Jurkat, Clone E6-1 (cell line): Measurements from ENCODE around the gene STIM2.
A peak's percentile ranks its signal among the peaks of the same experiment; 100 is the strongest.

ENCODE experiments used
- DNase-seq: peaks from one replicate; pipeline ENCODE4 v3.0.0-alpha.2; 2011; ENCODE audit warnings: low read depth, low spot score
- H3K4me3 ChIP-seq: 2 replicates; pipeline ENCODE4 v1.5.1; 2011; ENCODE audit warnings: mild to moderate bottlenecking, low read length, control low read depth, moderate library complexity

The STIM2 gene

GRCh38 chr4:26830033-26830432 lies 30.6 kb upstream of the STIM2 start:
- no peak overlapping the region for H3K4me3 ChIP-seq
- DNase-seq, result no peak

GRCh38 chr4:26830701-26831100 lies 29.9 kb upstream of the STIM2 start:
- no peak for DNase-seq
- no peak overlapping the region for H3K4me3 ChIP-seq

DNA sequence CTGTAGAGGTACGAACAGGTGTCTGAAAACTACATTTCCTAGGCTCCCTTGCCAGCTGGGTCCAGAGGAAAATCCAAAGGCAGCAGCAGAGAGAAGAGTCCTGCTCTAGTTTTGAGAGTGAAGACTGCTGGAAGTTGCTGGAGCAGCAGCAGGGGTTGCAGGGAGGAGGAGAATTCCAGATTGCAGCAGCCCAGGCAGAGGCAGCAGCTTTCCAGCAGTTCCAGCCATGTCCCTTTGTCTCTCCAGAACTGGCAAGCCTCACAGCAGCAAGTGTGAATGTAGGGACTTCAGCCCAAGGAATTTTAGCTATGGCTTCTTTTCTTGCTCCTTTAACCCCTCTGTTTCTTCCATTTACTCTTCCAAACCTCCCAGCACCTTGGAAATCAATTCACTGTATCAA lies 24.1 kb upstream of the STIM2 start:
- H3K4me3 ChIP-seq, result no peak overlapping the region
- no peak for DNase-seq

DNA sequence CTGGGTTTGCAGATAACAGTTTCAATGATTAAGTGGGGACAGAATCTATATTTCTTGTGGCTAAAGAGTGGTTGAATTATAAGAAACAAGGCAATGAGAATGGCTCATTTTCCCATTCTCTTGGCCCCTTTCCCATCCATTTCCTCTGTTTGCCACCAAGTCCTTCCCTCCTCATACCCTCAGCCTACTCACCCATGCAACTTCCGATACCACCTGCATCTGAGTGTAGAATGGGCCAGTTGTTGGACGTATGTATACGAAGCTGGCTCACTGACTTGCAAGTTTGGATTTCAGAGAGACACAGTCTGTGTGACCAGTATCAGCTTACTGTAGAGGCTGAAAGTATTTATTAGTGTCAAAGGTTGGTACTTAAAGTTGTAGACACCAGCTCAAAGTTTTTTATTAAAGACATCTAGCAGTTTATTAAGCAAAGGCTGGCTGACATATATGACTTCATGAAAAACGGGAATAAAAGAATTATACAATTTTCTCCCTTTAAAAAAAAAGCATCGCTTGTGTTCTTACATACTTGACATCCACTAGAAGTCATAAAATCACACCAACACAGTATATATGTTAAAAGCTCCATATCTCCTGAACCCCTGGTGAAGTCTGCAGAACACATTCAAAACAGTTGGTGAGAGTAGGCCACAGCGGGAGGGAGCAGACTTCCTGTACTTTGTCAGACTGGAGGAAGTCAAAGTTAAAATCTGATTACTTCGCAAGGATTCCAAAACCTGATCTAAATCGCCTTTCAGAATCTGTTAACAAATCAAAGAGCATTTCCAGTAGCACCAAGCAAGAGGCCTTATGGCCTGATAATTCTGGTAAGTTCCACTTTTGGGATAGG lies 22.4 kb upstream of the STIM2 start:
- DNase-seq, result peak; percentile 76
- H3K4me3 ChIP-seq, result no peak overlapping the region

DNA sequence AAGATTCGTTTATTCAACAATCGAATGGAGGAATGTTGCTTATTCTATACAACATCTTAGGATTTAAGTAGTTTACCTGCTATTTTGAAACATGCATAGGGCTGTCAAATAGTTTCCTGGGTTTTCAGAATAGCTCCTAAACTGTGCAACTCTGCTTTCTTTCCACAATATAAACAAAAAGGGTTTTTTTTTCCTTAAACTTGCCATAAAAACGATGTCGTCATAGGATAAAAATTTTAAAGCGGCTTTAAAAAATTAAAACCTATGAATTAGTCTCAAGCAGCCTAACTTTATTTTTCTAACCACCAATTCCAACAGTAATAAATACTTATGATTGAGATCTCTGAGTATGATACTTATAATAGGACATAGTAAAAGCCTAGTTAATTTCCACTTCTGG lies 21.6 kb upstream of the STIM2 start:
- no peak for DNase-seq
- H3K4me3 ChIP-seq, result no peak overlapping the region

- H3K4me3 ChIP-seq, result no peak overlapping the region
- DNase-seq, result no peak
These were observed 21.1 kb upstream of the STIM2 start for GRCh38 chr4:26839534-26839951.

DNA sequence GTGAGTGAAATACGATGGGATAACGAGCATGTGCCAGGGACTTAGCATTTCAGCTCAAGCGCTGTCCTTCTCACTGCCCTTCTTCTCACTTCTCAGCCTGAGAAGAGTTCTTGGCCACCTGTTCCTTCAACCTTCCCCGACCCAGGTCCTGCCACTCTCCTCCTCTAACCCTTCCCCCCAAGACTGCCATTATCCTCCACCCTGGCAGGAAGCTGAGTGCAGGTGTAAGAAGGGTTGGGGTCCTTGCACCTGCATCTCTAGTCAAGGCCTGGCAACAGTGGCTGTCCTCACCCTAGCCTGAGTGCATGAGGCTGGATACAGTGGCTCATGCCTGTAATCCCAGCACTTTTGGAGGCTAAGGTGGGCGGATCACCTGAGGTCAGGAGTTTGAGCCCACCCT lies 19.9 kb upstream of the STIM2 start:
- no peak overlapping the region for H3K4me3 ChIP-seq
- peak; percentile 16 for DNase-seq

- DNase-seq, result no peak
- H3K4me3 ChIP-seq, result no peak overlapping the region
These were observed 17.7 kb upstream of the STIM2 start for GRCh38 chr4:26842911-26843310.

DNA sequence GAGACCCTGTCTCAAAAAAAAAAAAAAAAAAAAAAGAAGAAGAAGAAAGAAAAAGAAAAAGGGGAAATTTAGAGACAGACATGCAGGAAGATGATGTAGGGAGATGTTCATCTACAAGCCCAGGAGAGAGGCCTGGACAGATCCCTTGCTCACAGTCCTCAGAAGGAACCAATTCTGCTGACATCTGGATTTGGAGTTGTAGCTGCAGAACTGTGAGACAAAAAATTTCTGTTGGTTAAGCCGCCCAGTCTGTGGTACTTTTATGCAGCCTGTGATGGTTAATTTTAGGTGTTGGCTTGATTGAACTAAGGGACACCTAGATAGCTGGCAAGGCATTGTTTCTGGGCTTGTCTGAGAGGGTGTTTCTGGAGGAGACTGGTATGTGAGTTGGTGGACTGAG lies 10.1 kb upstream of the STIM2 start:
- DNase-seq, result no peak

DNA sequence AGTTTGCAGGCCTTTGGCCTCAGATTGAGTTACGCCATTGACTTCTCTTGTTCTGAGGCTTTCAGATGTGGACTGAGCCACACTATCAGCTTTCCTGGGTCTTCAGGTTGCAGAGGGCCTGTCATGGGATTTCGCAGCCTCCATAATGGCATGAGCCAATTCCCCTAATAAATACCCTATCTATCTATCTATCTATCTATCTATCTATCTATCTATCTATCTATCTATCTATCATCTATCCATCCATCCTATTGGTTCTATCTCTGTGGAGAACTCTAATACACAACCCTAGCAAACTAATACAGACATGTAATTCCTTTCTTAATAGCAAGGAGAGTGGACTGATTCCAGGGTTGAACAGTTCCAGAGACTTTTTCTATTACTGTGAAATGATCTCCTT lies 9.5 kb upstream of the STIM2 start:
- no peak overlapping the region for H3K4me3 ChIP-seq
- no peak for DNase-seq

More for the DNA sequence above, 10.1 kb upstream of the STIM2 start:
- no peak overlapping the region for H3K4me3 ChIP-seq

DNA sequence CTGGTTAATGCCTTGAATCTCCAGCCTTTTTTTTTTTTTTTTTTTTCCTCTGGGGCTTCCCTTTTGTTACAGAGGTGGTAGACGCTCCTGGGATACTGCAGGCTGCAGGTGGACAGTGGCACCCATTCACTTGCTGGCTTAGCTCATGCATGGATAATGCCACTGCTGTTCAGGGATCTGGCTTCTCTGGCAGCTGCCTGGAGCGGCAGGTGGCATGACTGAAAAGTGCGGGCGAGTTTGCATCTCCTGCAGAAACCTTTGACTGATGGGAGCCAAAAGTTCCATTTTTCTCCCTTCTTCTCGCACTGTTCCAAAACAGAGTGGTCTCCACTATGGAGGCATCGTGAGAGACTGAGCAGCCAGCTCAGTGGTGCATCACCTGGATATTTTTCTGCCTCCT lies 5.9 kb upstream of the STIM2 start:
- DNase-seq, result no peak
- no peak overlapping the region for H3K4me3 ChIP-seq

DNA sequence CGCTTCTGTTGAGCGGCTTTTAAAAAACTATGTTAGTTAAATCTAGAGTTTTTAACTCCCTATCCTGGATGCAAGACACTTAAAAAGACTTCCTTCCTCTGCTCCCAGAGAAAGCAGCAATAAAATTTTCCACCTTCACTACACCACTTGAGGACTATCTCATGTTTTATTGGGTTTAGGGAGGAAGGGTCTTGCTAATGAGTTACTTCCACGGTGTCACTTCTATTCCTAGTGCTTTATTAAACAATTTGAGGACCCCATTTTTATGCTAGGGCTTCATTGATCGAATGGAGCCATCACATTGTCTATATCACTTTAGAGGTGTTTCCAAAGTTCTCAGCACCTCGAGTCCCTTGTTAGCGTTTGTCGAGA lies 3.7 kb upstream of the STIM2 start:
- no peak for DNase-seq
- H3K4me3 ChIP-seq, result peak overlapping the region; percentile 69

GRCh38 chr4:26857278-26858034 lies 3.2 kb upstream of the STIM2 start:
- DNase-seq, result peak; percentile 80
- peak overlapping the region; percentile 88 for H3K4me3 ChIP-seq

DNA sequence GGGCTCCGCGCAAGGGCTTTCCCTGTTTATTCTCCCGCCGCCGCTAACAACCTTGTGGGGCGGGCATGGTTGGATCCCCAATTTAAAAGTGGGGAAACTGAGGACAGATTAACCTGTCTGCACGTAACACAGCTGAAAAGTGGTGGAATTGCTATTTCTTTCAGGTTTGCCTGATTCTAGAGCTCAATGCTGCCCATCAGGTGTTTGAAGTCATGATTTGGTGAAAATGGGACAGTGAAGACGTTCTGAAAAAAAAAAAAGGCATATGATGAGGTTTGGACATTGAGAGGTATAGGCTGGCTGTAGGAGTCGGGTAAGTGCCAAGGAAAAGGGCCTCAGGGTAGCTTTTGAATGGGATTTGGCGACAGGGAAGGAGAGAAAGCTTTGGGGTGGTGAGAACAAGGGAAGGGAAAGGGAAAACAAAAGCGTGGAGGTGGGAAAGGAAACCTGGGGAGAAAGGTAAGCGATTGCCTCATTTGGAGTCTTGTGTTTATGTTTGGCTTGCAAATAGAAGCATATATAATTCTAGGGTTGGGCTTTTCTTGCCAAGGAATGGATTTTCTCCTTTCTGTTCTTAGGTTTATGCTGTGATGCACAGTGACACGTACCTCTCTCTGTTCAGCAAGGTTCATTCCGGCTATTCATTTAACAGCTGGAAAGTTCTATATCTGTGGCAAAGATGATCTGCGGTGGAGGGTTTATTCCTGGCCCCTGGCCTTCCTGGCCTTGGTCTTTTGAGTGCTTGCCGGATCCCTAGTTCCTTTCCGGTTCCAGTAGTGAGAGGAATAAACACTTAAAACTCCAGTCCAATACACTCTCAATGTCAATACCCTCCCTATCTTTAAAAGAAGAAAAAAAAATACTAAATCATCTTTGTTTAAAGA lies 2.4 kb upstream of the STIM2 start:
- H3K4me3 ChIP-seq, result peak overlapping the region; percentile 88
- DNase-seq, result no peak

DNA sequence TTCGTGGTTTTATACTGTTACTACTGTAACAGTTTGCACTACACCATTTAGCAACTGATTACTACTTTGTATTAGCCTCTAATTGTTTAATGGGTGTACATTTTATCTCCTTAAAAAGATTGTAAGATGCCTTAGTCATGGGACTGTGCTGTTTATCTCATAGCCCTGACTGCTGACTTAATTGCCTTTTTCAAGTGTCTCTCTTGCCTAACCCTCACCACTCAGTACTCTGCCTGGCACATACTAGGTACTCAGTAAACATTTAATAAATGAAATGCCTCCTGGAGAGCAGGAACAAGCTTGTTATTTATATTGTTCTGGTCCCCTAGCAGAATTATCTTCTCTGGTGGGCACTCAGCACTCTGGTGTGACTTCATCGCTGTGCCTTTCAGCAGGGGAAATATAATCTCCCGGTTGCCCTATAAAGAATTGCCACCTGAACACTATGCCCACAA lies 1.7 kb upstream of the STIM2 start:
- peak overlapping the region; percentile 88 for H3K4me3 ChIP-seq
- no peak for DNase-seq

GRCh38 chr4:26859762-26860156 lies 882 bp upstream of the STIM2 start:
- DNase-seq, result no peak
- peak overlapping the region; percentile 70 for H3K4me3 ChIP-seq

GRCh38 chr4:26860922-26861433 lies 337 bp downstream of the STIM2 start:
- no peak for DNase-seq

DNA sequence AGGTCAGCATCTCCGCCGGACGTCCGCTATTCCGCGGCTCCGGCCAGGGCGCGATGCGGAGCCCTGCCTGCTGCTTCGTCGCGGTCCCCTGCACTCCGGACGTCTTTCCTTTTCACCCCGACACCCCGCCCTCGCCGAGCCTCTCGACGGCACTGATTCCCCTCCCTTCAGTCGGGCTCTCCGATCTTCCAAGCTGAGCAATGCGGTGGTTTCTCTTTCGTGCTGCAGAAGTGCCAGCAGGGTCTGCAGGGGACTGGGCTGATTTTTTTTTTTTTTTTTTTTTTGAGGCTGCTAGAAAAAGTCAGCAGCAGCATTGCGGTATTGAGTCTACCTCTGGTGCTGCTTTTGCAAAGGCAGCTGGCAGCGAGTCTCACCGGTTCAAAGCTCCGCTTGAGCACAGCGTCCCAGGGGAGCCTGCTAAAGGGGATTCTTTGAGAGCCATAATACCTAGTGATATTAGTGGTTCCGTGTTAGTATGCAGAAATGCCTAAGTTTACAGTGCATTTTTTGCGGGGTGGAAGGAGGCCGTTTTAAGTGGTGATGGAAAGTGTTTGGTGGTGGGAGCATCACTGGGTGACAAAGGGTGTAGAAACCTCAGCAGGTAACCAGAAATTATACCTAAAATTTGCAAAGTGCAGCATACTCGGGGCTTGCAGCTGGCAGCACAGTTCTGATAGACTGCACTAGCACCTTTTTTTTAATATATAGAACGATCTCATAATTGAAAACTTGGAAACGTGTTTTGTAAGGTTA lies 969 bp downstream of the STIM2 start:
- DNase-seq, result peak; percentile 72
- H3K4me3 ChIP-seq, result peak overlapping the region; percentile 58

More at GRCh38 chr4:26860922-26861433, 337 bp downstream of the STIM2 start:
- H3K4me3 ChIP-seq, result peak overlapping the region; percentile 58
